ENCODE data around the gene LYZL2.
"Not testable (repeated sequence)": the region's sequence is repeated elsewhere in the genome, so short reads cannot be mapped to it uniquely, and the experiment has no call there.

DNA sequence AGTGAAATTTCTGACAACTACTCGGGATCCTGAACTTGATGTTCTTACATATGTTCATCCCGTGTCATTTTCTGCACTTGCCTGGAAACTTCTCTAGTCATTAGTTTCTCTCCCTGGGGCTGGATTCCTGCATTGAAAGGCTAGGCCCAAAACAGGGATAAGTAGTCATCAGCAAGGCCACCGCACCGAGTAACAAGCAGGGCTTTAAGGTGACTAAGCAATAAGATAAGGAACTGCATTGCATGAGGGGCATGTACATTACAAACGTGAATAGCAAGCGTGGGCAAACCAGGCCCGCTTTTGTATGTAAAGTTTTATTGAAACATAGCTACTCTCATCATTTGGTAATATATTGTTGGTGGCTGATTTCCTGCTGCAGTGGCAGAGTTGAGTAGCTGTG, 977 bp downstream of the LYZL2 start:
- TF ChIP-seq FOS (IDR thresholded peaks at IDR 0.05; ENCODE audit: extremely low read depth, insufficient read length); ARHGAP35 (IDR thresholded peaks at IDR 0.05; ENCODE audit: partially characterized antibody); FOXO4 (CRISPR knock-in tag; IDR thresholded peaks at IDR 0.05); GATAD2A (IDR thresholded peaks at IDR 0.05); MXI1 (IDR thresholded peaks at IDR 0.05; ENCODE audit: low read depth, low read length); CTCF (IDR thresholded peaks at IDR 0.05 in 2 of 3, conservative IDR thresholded peaks at IDR 0.05 in 1 of 3; ENCODE audit: insufficient read depth in 2 of 3, low read depth in 1 of 3, low read length in 3 of 3); ZNF239 (CRISPR knock-in tag; IDR thresholded peaks at IDR 0.05); NCOA2 (IDR thresholded peaks at IDR 0.05; ENCODE audit: partially characterized antibody in 2 of 2); EZH2 (IDR thresholded peaks at IDR 0.05; ENCODE audit: borderline replicate concordance, low read depth, low read length): not testable (repeated sequence)
- TF ChIP-seq, protein P1, sequence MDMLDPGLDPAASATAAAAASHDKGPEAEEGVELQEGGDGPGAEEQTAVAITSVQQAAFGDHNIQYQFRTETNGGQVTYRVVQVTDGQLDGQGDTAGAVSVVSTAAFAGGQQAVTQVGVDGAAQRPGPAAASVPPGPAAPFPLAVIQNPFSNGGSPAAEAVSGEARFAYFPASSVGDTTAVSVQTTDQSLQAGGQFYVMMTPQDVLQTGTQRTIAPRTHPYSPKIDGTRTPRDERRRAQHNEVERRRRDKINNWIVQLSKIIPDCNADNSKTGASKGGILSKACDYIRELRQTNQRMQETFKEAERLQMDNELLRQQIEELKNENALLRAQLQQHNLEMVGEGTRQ (CRISPR knock-in tag; IDR thresholded peaks at IDR 0.05) = not testable (repeated sequence)
- TF ChIP-seq, protein P2, sequence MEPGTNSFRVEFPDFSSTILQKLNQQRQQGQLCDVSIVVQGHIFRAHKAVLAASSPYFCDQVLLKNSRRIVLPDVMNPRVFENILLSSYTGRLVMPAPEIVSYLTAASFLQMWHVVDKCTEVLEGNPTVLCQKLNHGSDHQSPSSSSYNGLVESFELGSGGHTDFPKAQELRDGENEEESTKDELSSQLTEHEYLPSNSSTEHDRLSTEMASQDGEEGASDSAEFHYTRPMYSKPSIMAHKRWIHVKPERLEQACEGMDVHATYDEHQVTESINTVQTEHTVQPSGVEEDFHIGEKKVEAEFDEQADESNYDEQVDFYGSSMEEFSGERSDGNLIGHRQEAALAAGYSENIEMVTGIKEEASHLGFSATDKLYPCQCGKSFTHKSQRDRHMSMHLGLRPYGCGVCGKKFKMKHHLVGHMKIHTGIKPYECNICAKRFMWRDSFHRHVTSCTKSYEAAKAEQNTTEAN (CRISPR knock-in tag; IDR thresholded peaks at IDR 0.05) = not testable (repeated sequence)
